ENCODE data around the gene H6PD. TPM values are rescaled to one million over a fixed set of nuclear protein-coding genes. Genes with fewer than 3 reads are reported as not detected.

H6PD gene
- polyA plus RNA-seq, 4 donors = 35.6 to 57.0 (median 39.9) TPM

- no peak for DNase-seq (ENCODE audit: low read depth in 4 of 4, low spot score in 3 of 4)
Measured at GRCh38 chr1:9204156-9204720, 30.3 kb upstream of the H6PD start.

- DNase-seq (ENCODE audit: low read depth in 4 of 4, low spot score in 3 of 4) = no peak
Measured at GRCh38 chr1:9207086-9207485, 27.5 kb upstream of the H6PD start.

DNA sequence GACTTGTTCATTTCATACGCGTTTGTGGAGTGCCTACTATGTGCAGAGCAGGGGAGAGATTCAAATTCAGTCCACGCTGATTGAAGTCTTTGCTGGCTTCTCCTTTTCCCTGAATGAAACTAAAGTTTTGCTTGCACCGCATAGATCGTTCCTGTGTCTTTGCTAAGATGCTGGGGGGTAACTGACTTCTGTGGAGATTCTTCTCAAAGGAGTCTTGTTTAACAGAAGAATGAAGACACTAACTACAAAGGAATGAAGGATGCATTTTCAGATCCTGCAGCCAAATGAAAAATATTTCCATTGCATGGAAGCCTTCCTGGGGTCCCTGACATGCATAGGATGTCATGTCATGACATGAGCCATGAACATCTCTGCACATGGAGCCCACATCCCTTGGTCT, 26.9 kb upstream of the H6PD start:
- DNase-seq (ENCODE audit: low read depth in 4 of 4, low spot score in 3 of 4) = no peak

DNA sequence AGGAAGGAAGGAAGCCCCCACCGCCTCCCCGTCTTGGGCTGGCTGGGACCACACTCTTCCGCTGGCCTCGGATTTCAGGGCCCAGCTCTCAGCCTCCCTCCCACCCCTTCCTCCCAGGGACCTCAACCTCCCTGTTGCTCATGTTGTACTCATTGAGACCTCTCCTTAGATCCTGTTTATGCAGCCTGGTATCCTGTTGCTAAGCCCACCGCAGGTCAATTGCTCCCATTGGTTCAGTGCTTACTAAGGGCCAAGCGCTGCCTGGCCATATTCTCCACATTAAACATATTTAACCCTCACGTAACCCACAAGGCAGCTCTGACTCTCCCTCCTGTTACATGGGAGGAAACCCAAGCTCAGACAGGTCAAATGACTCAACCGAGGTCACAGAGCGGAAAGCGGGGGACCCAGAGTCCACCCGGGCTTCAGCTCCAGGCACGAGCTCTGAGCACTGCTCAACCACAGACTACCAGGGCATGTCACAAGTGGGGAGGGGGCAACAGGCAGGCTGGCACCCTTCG, 23.2 kb upstream of the H6PD start:
- no peak for DNase-seq (ENCODE audit: low read depth in 4 of 4, low spot score in 3 of 4)

GRCh38 chr1:9212735-9213134, 21.8 kb upstream of the H6PD start:
- no peak for DNase-seq (ENCODE audit: low read depth in 4 of 4, low spot score in 3 of 4)

DNA sequence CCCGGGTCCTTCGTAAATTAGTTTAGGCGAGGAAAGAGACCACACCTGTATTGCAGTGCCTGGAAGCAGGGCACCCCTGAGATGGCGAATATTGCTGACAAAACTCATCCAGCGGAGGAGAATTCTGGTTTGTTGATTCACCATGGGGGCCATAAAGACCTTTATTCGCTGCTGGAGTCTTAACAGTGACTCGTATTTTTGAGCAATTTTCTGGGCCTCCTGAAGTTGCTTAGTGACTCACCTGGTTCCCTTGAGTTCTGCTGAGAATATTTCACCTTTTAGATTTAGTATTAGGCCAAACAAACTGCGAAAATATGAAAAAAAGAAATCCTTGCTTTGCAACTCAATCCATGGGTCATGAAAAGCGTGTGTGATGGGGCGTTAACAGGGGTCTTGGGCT, 20.6 kb upstream of the H6PD start:
- DNase-seq (ENCODE audit: low read depth in 4 of 4, low spot score in 3 of 4) = no peak

DNA sequence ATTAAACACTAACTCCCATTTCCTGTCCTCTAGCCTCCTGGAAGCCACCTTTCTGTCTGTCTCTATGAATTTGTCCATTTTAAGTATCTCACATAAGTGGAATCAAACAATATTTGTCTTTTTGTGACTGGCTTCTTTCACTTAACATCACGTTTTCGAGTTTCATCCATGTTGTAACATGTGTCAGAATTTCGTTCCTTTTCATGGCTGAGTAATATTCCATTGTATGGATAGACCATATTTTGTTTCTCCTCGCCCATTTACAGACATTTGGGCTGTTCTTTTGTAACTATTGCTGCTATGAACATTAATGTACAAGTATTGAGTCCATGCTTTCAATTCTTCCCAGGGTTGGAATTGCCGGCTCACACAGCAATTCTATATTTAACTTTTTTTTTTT, 15.7 kb upstream of the H6PD start:
- no peak for DNase-seq (ENCODE audit: low read depth in 4 of 4, low spot score in 3 of 4)

- no peak for DNase-seq (ENCODE audit: low read depth in 4 of 4, low spot score in 3 of 4)
Measured at GRCh38 chr1:9222846-9223625, 11.5 kb upstream of the H6PD start.

DNA sequence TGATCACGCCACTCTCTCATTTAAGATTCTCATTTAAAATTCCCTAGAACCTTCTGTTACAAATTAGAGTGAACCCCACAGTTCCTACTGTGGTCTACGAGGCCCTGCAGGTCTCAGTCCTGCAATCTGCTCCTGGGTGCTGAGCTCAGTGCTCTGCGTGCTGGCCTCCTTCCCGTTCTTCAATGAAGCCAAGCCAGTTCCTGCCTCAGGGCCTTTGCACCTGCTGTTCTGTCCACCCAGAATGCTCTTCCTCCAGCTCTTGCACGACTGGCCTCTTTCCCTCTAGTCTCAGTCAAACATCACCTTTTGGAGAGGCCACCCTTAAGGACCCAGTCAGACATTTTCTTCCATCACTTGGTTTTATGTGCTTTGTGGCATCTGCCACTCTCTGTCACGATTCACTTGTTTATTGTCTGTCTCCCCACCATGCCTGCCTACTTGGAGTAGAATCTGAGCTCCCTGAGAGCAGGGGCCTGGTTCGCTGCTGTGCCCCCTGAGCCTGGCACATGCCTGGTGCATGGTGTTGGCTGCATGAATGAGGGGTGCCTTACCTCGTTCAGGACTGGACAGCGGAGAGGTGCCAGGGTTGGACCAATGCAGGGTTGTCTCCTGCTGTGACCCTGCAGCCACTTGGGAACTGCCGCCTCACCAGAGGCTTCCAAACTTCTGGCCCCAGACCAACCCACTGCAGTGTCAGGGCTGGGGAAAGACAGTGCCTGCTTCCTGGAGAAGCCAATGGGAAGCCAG, 9.7 kb upstream of the H6PD start:
- DNase-seq (ENCODE audit: low read depth in 4 of 4, low spot score in 3 of 4) = no peak

- no peak for DNase-seq (ENCODE audit: low read depth in 4 of 4, low spot score in 3 of 4)
Measured at GRCh38 chr1:9225411-9225785, 9.2 kb upstream of the H6PD start.

GRCh38 chr1:9228609-9229008, 6.0 kb upstream of the H6PD start:
- no peak for DNase-seq (ENCODE audit: low read depth in 4 of 4, low spot score in 3 of 4)

DNA sequence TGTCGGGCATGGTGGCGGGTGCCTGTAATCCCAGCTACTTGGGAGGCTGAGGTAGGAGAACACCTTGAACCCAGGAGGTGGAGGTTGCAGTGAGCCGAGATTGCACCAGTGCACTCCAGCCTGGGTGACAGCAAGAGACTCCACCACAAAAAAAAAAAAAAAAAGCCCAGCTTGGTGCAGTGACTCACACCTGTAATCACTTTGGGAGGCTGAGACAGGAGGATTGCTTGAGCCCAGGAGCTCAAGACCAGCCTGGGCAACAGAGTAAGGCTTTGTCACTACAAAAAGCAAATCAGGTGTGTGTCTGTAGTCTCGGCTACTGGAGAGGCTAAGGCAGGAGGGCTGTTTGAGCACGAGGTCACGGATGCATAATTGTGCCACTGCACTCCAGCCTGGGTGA, 5.0 kb upstream of the H6PD start:
- DNase-seq (ENCODE audit: low read depth in 4 of 4, low spot score in 3 of 4) = no peak

DNA sequence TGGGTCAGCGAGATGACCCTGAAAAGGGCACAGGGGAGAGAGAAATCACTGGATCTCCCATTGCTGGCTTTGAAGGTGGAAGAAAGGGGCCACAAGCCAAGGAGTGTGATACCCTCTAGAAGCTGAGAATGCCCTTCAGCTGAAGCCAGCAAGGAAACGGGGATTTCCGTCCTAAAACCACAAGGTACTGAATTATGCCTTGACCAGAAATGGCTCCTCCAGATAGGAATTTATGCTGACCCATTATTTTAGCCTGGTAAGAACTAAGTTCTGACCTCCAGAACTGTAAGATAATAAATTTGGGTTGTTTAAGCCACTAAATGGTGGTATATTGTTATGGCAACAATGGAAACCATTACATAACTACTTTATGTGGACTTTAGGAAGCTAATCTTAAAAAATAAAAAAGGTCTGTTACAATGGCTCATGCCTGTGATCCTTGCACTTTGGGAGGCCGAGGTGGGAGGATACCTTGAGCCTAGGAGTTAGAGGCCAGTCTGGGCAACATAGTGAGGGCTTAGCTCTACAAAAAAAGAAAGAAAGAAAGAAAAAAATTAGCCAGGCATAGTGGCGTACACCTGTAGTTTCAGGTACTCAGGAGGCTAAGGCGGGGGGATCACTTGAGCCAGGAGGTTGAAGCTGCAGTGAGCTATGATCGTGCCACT, 3.6 kb upstream of the H6PD start:
- DNase-seq (ENCODE audit: low read depth in 4 of 4, low spot score in 3 of 4) = no peak

GRCh38 chr1:9231648-9232332, 2.8 kb upstream of the H6PD start:
- DNase-seq (ENCODE audit: low read depth in 4 of 4, low spot score in 3 of 4) = no peak

- DNase-seq (ENCODE audit: low read depth in 4 of 4, low spot score in 3 of 4) = no peak
Measured at GRCh38 chr1:9233241-9233941, 1.2 kb upstream of the H6PD start.

DNA sequence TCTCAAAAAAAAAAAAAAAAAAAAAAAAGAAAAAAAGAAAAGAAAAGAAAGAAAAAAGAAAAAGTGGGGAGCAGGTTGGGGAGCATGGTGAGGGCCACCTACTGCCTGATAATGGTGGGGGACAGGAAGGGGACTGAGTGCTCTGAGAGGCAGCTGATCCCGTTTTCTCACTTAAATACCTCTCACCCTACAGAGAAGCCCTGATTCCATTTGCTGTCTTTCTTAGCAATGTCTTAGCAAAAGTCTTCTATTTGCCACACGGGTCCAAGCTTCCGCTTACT, 692 bp upstream of the H6PD start:
- no peak for DNase-seq (ENCODE audit: low read depth in 4 of 4, low spot score in 3 of 4)

GRCh38 chr1:9235096-9235459, 504 bp downstream of the H6PD start:
- no peak for DNase-seq (ENCODE audit: low read depth in 4 of 4, low spot score in 3 of 4)

DNA sequence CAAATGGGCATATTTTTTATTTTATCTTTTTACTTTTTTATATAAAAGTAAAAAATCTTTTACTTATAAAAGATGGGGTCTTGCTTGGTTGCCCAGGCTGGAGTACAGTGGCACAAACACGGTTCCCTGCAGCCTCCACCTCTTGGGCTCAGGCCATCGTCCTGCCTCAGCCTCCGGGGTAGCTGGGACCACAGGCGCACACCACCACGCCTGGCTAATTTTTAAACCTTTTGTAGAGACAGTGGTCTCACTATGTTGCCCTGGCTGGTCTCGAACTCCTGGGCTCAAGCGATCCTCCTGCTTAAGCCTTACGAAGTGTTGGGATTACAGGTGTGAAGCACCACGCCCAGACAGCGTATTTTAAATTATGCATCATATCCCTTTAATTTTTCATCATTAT, 986 bp downstream of the H6PD start:
- no peak for DNase-seq (ENCODE audit: low read depth in 4 of 4, low spot score in 3 of 4)

GRCh38 chr1:9238134-9238533, 3.6 kb downstream of the H6PD start:
- DNase-seq (ENCODE audit: low read depth in 4 of 4, low spot score in 3 of 4) = no peak

DNA sequence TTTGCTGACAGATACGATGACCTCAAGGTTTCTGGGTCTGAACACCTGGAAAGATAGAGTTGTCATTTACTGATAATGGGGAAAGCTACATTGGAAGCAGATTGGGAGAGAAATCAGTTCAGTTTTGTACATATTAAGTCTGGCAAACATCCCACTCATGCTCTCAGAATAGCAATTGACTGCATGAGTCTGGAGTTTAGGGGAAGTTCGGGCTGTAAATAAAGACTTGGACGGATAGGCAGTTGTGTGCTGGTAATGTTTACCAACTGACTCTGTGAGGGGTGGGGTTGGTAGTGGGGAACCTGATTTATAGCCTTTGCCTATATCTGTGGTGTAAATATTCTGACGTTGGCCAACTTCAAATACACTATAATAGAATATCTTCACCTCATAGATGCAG, 4.0 kb downstream of the H6PD start:
- DNase-seq (ENCODE audit: low read depth in 4 of 4, low spot score in 3 of 4) = no peak

All from left renal pelvis (tissue), 4 donors.